GM12801 (cell line): Measurements from ENCODE around the gene DIP2C.

Source experiments
- TF ChIP-seq, protein P1 (sequence below): IDR thresholded peaks from one replicate; pipeline ENCODE4 v1.5.1; 2011; ENCODE audit warnings: control low read depth; ENCODE audit not compliant: insufficient read length; ENCODE audit errors: extremely low read depth

The DIP2C gene

DNA sequence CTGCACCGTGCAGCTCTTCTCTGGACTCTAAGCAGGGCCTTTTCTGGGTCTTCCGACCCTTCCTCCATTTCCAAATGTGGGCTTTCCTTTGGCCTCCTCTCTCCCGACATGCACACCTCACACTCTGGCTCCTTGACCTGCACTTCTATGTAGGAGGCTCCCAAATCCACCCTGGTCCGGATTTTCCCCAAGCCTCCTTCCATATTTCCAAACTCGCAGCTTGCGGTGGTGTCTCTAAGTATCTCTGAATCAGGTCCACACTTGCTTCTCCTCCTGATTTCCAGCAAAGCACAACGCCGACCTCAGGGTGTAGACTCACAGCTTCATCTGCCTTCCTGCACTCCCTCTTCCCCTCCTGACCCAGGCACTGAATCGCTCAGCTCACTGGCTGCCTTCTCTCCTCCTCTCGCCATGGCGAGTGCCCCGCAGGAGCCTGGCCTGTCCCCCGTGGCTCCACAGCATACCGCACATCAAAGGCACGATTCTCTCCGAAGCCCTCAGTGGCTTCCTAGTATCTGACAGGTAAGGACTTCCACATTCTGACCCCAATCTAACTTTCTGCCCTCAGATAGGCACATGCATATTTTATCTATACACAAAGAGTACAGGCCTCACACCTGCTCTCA is 27.8 kb downstream of the DIP2C start:
- TF ChIP-seq, protein P1, sequence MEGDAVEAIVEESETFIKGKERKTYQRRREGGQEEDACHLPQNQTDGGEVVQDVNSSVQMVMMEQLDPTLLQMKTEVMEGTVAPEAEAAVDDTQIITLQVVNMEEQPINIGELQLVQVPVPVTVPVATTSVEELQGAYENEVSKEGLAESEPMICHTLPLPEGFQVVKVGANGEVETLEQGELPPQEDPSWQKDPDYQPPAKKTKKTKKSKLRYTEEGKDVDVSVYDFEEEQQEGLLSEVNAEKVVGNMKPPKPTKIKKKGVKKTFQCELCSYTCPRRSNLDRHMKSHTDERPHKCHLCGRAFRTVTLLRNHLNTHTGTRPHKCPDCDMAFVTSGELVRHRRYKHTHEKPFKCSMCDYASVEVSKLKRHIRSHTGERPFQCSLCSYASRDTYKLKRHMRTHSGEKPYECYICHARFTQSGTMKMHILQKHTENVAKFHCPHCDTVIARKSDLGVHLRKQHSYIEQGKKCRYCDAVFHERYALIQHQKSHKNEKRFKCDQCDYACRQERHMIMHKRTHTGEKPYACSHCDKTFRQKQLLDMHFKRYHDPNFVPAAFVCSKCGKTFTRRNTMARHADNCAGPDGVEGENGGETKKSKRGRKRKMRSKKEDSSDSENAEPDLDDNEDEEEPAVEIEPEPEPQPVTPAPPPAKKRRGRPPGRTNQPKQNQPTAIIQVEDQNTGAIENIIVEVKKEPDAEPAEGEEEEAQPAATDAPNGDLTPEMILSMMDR = no peak

DNA sequence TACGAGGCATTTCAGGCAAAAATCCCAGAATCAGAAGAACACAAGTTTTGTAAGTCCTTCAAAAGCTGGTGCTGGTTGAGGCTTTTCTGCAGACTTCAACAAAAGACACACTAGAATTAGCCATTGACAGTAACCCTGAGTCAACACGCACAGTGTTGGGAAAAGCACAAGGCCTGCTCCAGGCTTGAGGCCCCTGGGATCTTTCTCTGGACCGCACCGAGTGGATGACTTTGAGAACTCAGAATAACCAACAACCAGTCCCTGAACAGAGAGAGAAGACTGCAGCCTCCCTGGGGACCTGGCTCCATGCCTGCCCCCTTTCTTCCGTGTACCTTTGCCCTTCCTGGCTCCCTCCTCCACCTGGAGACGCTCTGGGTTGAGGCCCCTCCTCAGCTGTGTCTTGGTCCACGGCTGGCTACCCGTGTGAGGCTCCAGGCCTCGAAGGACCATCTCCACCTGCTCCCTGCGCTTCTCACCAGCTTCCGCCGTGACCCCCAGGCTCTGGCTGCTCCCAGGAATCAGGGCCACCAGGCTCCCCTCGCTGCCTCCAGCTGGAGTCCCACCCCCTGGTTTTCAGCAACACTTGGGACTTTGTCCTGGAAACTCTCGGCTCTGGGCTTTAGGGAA is 28.4 kb downstream of the DIP2C start:
- TF ChIP-seq, protein P1 = no peak

DNA sequence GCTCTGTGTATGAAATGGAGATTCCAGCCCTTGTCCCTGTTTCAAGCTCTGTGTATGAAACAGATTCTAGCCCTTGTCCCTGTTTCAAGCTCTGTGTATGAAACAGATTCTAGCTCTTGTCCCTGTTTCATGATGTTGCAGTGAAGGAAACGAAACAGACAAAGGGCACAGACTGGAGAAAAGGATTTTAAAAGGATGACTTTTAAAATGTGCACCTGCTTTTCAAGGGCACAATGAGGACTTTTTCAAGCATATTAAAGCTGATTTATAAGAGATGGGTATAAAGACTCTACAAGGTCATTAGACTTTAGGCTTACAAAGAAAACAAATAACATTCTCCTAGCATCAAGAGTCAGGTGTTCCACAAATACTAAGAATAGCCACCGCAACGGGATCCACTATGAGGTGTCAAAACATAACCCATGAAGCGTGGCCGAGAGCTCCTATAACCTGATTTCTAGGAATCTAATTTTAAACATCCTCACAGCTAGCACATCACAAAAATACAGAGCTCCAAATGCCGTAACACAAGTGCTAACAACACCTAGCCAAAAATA is 29.0 kb downstream of the DIP2C start:
- TF ChIP-seq, protein P1 = no peak

DNA sequence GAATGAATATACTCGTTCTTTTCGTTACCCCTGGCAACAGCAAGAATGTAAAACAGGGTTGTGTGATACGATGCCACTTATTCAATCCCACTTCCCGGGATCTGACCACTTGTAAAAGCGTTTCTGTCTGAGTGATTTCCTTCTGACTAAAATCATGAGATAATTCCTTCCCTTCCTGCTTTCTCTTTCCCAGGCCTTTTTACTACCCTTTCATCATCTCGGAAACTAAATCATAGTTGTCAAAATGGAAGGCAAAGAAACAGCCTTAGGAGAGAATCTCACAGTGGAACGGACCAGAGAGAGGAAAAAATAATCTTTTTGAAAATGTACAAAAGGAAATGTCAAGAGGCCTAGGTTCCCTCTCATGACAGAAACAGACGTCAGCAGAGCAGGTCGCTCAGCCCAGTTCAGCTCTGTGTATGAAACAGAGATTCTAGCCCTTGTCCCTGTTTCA is 29.8 kb downstream of the DIP2C start:
- TF ChIP-seq, protein P1 = no peak

DNA sequence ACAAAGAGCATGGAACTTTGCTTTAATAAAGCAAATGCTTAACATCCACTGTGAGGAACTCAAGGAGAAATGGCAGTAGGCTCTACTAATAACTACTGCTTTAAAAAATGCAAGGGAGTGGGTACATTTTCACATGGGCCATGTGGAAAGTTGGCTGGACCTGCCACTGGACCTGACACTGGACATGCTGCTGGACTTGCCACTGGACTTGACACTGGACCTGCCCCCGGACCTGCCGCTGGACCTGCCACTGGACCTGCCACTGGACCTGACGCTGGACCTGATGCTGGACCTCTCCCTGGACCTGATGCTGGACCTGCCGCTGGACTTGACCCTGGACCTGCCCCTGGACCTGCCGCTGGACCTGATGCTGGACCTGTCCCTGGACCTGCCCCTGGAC is 32.6 kb downstream of the DIP2C start:
- TF ChIP-seq, protein P1 = no peak

DNA sequence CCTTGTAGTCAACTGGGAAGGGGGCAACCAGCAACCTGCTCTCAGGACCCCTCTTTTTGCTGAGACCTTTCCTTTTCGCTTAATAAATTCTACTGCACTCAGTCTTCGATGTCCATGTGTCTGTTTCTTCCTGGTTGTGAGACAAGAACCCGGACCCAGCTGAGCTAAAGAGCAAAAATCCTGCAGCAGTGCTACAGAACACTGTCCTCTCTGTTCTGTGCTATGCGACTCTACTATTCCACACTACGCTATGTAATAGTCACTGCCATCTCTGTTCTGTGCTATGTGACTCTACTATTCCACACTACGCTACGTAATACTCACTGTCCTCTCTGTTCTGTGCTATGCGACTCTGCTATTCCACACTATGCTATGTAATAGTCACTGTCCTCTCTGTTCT is 34.3 kb downstream of the DIP2C start:
- TF ChIP-seq, protein P1 = no peak

DNA sequence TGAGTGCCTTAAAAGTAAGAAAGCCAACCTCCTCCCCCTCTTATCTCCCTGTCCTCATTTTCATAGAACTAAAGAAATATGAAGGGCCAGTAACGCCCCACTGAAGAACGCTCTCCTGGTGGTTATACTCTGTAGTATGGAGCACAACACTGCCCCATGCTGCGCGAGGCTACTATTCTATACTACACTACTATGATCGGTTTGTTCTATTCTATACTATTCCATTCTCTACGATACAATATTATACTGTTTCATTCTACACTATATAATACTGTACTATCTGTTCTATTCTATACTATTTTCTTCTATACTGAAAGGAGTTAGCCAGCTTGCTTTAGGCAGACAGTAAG is 34.8 kb downstream of the DIP2C start:
- TF ChIP-seq, protein P1 = no peak
